ENCODE data around the gene PLXNA1.

Gene PLXNA1

DNA sequence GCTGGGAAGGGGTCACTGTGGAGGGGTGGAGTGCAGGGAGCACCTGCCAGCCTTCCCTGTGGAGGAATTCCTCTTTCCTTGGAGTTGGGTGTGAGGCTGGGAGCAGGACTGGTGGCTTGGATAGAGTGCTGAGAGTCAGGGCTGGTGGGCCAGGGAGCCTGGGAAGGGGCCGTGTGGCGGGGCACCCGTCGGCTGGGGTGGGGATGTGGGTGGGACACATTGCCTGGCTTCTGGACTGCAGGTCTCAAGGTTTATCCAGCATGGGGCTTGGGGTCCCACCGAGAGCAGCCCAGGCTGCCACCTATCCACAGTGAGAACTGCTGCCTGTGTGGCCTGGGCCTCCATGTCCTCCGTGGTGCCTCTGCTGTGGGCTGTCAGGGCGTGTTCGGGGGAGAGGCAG, 4.7 kb downstream of the PLXNA1 start:
- no peak for DNase-seq (ENCODE audit: low read depth, low spot score)

GRCh38 chr3:126988451-126989021, 5.6 kb downstream of the PLXNA1 start:
- no peak for DNase-seq (ENCODE audit: low read depth, low spot score)

GRCh38 chr3:126989316-126990023, 6.6 kb downstream of the PLXNA1 start:
- DNase-seq (ENCODE audit: low read depth, low spot score): no peak

- no peak for DNase-seq (ENCODE audit: low read depth, low spot score)
These were observed 7.2 kb downstream of the PLXNA1 start for GRCh38 chr3:126990024-126990700.

GRCh38 chr3:126990890-126991289, 8.0 kb downstream of the PLXNA1 start:
- DNase-seq (ENCODE audit: low read depth, low spot score): no peak

DNA sequence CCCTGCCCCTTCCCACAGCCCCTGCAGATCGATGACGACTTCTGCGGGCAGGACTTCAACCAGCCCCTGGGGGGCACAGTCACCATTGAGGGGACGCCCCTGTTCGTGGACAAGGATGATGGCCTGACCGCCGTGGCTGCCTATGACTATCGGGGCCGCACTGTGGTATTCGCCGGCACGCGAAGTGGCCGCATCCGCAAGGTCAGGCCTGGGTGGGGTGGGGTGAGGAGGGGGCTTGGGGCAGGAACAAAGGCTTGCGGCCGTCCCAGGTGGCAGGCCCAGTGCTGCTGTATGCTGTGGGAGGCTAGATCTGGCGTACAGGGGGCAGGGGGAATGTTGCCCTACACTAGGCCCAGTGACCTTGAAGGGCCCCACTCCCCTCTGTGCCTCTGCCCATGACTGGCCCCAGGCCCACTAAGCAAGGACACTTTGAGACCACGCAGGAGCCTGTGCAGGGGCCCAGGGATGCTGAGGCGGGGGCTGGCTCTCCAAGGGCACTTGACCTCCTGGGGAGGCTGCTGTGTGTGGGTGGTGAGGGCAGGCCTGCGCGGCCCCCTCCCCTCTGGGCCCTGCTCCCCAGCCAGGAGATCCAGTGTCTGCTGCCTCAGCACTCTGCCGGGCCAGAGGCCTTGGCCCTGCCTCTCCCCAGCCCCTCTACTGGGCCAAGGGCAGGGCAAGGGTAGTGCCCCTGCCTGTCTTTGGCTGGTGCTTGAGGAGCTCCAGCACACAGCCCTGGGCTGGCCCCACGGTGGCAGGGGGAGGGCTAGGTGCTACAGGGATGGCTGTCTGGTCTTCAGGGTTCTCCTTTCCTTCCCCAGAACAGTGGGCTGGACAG, 8.7 kb downstream of the PLXNA1 start:
- DNase-seq (ENCODE audit: low read depth, low spot score): no peak

DNA sequence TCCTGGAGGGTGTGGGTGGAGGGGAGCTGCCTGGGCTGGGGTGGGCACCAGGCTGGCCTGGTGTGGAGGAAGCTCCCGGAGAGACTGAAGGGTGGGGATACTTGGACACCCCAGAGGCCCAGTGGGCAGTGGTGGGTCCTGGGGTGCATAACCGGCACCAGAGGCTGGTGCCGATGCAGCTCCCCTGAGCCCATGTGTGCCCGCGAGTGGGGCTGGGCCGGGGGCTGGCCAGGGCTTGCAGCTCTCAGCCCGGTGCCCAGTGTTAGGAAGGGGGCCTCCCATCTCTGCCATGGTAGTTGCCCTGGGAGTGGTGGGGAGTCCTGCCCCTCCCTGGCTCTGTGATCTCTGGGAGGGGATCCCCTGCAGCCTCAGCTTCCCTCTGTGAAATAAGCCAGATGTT, 9.3 kb downstream of the PLXNA1 start:
- no peak for DNase-seq (ENCODE audit: low read depth, low spot score)

DNA sequence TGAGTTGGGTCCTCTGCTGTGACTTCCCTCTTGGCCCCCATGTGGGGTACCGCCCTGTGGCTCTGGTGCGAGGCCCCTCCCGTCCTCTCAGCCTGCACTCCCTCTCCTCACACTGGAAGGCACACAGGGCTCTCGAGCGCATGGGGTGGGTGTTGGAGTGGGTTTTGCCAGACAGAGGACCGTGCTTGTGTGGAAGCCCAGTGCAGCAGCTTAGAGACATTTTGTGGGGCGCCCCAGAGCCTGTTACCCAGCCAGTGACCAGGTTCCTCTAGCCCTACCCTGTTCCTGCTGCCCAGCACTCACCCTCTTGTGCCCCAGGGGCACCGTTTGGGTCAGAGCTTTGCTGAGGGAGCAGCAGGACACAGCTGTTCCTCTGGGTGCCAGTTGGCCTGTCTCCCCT, 9.9 kb downstream of the PLXNA1 start:
- DNase-seq (ENCODE audit: low read depth, low spot score): no peak

GRCh38 chr3:126993436-126993835, 10.5 kb downstream of the PLXNA1 start:
- DNase-seq (ENCODE audit: low read depth, low spot score): no peak

GRCh38 chr3:126994661-126995245, 11.8 kb downstream of the PLXNA1 start:
- DNase-seq (ENCODE audit: low read depth, low spot score): no peak

GRCh38 chr3:126995254-126995780, 12.4 kb downstream of the PLXNA1 start:
- no peak for DNase-seq (ENCODE audit: low read depth, low spot score)

DNA sequence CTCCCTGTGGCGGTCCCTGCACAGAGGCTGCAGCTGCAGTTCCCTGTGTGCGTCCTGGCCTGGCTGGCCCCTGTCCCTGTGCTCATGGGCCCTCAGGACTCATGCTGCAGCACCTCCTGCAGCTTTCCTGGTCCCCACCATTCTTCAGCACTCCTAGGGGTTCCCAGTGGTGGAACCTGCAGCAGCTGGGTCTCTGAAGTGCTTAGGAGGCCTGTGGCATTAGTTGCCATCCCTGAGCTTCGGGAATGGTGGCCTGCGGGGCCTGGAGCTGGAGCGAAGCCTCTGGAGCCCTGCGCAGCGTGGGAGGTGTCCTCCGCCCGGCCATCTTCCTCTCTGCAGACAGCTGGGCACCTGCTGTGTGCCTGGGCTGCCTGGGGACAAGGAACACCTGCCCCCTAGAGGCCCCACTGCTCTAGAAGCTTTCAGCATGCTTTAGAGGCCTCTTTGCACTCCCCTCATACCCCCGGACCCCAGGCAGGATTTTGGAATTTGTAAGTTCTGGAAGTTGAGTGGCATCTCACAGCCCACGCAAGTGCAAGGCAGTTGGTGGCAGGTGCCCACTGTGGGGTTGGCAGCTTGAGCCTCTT, 13.1 kb downstream of the PLXNA1 start:
- no peak for DNase-seq (ENCODE audit: low read depth, low spot score)

- DNase-seq (ENCODE audit: low read depth, low spot score): no peak
These were observed 14.0 kb downstream of the PLXNA1 start for GRCh38 chr3:126996905-126997304.

GRCh38 chr3:126997455-126998038, 14.6 kb downstream of the PLXNA1 start:
- DNase-seq (ENCODE audit: low read depth, low spot score): no peak

- DNase-seq (ENCODE audit: low read depth, low spot score): no peak
These were observed 15.4 kb downstream of the PLXNA1 start for GRCh38 chr3:126998320-126998719.

GRCh38 chr3:126998728-126999127, 15.8 kb downstream of the PLXNA1 start:
- DNase-seq (ENCODE audit: low read depth, low spot score): no peak

GRCh38 chr3:126999383-126999782, 16.5 kb downstream of the PLXNA1 start:
- DNase-seq (ENCODE audit: low read depth, low spot score): no peak

- DNase-seq (ENCODE audit: low read depth, low spot score): no peak
These were observed 17.2 kb downstream of the PLXNA1 start for GRCh38 chr3:127000119-127000518.

DNA sequence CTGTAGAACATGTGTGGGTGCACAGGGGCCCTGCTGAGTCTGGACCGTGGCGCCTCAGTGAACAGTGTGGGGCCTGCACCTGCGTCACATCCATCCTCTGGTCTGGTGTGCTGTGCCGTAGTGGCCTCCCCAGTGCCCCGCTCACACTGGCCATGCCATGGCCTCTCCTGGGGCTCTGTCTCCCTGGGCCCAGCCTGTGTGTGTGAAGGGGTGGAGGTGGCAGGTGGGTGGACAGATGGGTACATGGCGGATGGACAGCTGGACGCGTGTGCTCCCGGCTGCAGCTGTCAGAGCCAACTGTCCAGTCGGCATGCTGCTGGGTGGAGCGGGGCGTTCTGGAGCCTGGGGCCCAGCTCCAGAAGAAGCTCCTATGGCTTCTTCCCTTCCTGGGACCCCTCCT, 17.8 kb downstream of the PLXNA1 start:
- DNase-seq (ENCODE audit: low read depth, low spot score): no peak

DNA sequence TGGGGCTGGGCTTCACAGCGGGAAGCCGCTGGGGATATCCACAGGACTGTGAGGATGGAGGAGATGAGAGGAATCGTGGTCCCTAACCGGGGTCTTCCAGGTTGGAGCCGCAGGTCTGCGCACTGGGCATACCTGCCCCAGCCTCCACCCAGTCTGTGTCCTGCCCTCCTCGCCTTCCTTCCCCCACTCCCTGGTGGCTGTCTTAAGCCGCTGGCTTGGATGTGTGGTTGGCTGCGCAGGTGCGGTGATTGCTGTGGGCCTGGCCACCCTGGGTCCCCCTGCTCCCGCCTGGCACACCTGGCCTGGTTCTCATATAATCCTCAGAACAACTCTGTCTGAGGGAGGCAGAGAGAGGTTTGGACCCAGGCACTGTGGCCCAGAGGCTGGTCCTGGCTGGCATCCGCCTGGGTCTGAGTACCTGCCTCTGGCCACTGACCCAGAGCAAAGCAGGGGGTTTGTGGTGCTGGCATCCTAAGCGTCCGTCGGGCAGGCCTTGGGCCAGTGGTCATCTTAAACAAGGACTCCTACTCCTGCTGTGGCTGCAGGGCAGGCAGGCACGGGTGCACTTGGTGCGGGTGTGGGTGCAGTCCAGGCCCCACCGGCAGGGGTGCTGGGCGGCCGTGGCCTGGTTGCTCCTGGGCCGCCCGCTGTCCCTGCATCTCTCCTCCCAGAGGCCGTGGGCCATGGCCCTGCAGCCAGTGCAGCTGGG, 18.7 kb downstream of the PLXNA1 start:
- DNase-seq (ENCODE audit: low read depth, low spot score): no peak
